NCI-H2227 (cell line): ENCODE measurements around the gene CELA3B.
"Not testable (repeated sequence)": the region's sequence is repeated elsewhere in the genome, so short reads cannot be mapped to it uniquely, and the experiment has no call there.

ENCODE experiments used
- DNase-seq: peaks from one replicate; lab custom pipeline; 2025; ENCODE audit not compliant: unreplicated experiment; lab: John Stamatoyannopoulos, UW

CELA3B gene

DNA sequence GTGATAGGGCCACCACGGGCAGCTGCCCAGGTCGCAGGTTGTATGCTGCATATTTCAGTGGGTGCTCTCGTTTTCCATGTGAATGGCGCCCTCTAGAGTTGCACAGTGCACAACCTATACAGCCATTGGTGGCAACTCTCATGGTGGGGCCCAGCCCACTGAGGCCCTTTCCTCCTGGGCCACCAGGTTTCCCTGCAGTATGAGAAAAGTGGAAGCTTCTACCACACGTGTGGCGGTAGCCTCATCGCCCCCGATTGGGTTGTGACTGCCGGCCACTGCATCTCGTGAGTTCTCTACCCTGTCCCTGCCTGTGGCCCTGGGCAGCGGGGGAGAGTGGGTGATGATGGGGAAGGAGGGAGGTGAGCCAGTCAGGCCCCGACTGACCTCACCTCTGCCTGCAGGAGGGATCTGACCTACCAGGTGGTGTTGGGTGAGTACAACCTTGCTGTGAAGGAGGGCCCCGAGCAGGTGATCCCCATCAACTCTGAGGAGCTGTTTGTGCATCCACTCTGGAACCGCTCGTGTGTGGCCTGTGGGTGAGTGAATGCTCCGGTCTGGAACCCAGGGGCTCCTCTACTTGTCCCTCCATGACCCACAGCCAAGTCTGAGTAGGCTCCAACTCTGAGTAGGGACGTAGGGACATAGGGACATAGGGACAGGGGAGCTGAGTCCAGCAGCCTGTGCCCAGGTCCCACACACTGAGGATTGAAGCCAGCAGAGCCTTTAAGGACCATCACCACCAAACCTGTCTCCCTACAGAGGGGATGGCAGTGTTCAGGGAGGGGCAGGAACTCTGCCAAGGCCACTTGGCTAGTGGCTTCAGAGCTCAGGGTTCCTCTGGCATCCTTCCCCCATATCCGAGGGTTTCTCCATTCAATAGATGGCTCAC is 28.7 kb downstream of the CELA3B start:
- not testable (repeated sequence) for DNase-seq

DNA sequence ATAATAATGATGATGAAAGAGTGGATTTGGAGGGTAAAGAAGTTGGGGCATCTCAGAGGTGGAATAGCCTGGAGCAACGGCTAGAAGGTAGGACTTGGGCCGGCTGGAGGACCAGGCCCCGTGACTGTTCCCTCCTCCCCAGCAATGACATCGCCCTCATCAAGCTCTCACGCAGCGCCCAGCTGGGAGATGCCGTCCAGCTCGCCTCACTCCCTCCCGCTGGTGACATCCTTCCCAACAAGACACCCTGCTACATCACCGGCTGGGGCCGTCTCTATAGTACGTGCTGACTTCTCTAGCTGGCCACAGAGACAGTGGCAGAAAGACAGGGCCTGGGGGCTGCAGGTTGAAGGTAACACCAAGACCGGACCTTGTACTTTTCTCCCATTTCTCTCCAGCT is 29.9 kb downstream of the CELA3B start:
- DNase-seq: not testable (repeated sequence)

DNA sequence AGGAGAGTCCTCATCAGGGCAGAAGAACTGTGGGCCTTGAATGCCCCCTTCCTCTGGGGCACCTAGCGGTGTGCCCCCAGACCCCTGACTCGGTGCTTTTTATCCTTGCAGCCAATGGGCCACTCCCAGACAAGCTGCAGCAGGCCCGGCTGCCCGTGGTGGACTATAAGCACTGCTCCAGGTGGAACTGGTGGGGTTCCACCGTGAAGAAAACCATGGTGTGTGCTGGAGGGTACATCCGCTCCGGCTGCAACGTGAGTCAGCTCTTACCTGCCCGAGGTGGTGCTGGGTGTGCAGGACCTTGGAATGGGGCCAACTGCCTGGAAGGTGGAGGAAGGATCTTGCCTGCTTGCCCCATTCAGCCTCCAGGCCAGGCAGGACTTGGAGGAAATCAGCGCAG is 30.4 kb downstream of the CELA3B start:
- DNase-seq: not testable (repeated sequence)

DNA sequence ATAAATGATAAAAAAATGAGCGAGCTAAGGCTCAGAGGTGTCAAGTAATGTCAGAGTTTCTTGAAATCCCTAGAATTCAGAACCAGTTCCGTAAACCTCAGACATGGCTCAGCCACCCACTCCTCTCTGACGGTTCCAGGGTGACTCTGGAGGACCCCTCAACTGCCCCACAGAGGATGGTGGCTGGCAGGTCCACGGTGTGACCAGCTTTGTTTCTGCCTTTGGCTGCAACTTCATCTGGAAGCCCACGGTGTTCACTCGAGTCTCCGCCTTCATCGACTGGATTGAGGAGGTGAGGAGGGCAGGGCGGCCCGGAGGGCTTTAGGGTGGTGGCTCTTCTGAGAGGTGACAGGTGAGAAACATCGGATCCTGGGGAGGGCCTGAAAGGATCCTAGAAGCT is 32.7 kb downstream of the CELA3B start:
- DNase-seq: not testable (repeated sequence)

DNA sequence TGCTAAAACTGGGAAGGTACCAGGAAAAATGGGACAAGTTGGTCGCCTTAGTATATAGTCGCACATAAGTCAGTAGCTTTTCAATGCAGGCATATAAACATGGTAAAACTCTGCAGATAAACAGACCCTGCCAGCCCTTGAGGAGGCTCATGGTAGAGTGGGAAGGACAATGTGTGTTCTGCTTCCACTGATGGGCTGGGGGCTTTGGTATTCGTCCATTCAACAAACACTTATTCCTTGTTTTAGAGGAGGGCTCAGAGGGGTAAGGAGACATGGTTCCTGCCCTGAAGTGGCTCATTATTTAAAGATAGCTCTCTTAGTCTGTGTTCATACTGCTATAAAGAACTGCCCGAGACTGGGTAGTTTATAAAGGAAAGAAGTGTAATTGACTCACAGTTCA is 35.9 kb downstream of the CELA3B start:
- not testable (repeated sequence) for DNase-seq

DNA sequence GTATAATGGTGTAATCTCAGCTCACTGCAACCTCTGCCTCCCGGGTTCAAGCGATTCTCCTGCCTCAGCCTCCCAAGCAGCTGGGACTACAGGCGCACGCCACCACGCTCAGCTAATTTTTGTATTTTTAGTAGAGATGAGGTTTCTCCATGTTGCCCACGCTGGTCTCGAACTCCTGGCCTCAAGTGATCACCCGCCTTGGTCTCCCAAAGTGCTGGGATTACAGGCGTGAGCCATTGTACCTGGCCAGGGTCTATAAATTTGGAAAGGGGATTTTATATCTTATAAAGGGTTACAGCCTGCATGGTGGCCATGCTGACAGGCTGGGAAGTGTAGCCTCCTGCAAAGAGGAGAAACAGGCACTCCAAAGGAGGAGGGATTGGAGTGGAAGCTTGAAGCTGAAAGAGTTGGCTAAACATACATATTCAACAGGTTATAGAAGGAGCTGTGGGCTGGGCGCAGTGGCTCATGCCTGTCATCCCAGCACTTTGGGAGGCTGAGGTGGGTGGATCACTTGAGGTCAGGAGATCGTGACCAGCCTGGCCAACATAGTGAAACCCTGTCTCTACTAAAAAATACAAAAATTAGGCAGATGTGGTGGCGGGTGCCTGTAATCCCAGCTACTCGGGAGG is 37.9 kb downstream of the CELA3B start:
- DNase-seq: not testable (repeated sequence)

DNA sequence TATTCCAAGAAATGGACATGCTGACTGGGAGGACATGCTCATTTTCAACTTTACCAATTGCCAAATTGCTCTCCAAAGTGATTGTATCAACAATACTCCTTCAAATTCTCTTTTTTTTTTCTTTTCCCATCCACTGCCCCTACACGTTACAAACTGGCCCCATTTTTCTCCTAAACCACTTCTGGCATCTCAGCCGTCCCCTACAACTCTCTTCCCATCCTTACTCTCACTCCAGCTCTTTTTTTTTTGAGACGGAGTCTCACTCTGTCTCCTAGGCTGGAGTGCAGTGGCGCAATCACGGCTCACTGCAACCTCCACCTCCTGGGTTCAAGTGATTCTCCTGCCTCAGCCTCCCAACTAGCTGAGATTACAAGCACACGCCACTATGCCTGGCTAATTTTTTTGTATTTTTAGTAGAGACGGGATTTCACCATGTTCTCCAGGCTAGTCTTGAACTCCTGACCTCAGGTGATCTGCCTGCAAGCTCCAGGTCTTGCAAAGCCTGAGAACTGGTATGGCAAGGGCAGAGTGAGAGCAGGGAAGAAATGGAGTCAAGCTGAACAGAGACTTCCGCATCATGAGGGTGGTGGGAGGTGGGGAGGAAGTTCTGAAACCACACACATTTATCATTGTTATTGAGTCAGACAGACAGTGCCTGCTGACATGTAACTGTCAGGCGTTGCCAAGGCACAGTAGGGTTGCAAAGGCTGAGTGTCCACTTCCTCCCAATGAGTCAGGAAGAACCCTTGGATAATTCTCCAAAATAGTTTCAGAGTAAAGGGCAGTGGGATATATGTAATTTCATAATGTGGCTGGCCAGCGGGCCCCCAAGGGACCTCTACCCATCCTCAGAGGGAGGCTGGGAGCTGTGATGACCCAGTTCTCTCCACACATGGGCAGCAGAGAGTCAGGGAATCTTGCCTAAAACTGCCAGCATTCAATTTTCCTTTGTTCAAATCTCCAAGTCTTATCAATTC is 42.0 kb downstream of the CELA3B start:
- no peak for DNase-seq

DNA sequence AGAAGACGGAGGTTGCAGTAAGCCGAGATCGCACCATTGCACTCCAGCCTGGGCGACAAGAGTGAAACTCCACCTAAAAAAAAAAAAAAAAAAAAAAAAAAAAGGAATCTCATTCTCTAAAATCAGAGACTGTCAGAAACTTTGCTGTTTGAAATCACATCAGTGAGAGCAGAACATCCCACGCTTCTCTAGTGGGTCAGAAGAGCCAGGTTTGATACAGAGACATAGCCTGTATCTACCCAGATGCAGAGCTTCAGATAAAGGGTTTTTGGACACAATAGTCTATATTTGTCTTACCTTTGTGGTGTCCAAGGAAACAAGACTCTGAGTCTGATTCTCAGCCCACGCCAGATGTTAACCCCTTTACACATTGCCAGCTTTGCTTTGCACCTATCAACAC is 44.2 kb downstream of the CELA3B start:
- DNase-seq: no peak

DNA sequence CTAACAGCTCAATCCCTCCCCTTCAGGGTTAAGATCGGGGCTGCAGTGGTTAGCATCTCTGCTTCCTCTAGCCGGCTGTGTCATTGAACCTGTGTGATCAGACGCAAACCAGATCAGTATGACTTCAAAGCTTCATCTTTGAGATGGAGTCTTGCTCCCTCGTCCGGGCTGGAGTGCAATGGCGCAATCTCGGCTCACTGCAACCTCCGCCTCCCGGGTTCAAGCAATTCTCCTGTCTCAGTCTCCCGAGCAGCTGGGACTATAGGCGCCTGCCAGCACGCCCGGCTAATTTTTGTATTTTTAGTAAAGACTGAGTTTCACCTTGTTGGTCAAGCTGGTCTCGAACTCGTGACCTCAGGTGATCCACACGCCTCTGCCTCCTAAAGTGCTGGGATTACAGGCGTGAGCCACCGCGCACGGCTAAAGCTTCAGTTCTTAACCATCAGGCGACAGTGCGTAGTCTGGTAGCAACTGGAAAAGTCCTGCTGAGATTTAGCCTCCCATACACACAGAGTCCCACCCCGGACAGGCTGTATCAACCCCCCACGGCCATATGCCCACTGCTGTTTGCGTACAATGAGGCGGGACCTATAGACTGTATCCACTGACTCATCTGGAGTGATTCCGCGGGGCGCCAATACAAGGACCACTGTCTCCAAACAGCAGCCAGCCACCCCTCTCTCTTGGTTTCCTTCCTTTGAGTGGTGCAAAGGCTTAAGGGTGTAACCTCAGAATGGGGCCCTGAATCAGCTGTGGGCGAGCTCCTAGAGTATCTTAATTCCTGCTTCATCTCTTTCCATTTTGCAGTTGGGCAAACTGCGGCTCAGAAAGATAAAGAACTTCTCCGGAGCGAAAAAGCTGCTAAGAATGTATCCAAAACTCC is 47.9 kb downstream of the CELA3B start:
- peak; percentile 84 for DNase-seq

DNA sequence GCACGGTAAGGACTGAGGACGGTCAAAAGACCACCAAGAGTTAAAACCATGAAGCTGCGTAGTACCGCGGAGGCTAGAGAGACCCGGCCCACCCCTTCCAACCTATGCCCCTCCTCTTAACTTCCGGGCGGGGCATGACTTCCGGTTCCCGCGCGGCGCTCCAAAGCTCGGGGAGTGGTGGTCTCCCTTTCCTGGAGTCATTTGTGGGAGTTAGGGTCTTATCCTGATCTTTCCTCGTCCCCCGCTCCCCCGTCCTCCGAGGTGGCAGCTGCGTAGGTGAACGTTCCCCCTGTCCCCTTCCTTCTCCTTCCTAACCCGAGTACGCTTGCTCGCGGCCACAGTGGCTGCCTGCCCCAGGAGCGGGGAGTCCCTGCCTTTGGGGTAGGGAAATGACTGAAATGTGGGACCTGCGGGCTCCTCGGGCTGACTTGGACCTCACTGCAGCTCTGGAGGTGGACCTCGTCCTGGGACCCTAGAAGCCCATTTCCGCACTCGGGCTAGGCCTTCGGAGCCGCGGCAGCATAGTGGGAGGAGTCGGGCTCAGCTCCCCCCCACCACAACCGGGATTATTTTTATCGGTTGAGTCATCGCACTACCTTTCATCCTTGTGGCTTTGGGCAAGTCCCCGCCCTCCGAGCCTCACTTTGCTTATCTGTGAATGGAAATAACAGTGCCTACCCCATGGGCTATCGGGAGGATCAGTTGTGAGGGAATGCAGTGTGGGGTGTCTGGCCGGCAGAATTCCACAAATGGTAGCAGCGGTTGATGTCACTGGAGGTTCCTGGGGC is 48.7 kb downstream of the CELA3B start:
- DNase-seq: peak; percentile 94

DNA sequence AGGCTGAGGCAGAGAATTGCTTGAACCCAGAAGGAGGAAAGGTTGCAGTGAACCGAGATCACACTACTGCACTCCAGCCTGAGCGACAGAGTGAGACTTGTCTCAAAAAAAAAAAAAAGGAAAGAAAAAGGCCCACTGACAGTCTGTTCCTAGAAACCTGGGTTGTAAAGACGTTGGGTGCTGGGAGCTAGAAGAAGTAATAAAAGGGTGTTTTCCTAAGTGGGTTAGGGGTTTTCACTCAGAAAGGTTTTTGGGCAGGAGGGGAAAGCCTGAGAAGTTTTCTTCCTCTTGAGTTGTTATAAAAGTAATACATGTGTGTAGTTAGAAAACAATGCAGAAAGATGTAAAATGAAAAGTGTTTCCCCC is 50.1 kb downstream of the CELA3B start:
- DNase-seq: no peak

DNA sequence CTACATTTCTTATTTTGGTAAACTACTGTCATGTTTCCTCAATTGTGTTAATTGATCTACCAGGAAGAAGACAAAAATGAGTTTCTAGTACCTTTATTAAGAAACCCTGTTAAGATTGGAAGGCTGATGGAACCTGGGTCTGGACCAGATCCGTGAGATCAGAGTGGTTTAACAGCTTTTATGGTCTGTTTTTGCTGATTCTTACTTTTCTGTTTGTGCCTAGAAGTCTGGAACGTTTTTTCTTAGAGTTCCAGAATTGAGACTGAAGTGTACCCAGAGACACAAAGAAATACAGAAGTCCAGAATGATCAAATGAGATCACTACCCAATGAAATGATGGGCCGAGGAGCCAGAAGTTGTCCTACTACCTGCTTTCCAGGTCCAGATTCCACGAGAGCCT is 53.2 kb downstream of the CELA3B start:
- no peak for DNase-seq

DNA sequence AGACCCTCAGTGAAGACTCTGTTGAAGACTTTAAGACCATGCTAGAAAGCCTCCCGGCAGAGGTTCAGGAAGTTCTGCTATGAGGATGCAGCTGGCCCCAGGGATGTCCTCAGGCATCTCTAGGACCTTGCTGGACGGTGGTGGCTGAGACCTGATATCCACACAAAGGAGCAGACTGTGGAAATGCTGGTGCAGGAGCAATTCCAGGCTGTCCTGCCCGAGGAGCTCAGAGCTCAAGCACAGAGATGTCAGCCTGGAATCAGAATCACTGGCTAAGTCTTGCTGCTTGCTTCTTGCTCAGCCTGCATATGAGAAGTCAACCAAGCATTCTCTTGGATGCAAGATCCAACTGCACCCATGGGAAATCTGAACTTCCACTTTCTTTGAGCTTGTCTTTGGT is 53.7 kb downstream of the CELA3B start:
- no peak for DNase-seq

DNA sequence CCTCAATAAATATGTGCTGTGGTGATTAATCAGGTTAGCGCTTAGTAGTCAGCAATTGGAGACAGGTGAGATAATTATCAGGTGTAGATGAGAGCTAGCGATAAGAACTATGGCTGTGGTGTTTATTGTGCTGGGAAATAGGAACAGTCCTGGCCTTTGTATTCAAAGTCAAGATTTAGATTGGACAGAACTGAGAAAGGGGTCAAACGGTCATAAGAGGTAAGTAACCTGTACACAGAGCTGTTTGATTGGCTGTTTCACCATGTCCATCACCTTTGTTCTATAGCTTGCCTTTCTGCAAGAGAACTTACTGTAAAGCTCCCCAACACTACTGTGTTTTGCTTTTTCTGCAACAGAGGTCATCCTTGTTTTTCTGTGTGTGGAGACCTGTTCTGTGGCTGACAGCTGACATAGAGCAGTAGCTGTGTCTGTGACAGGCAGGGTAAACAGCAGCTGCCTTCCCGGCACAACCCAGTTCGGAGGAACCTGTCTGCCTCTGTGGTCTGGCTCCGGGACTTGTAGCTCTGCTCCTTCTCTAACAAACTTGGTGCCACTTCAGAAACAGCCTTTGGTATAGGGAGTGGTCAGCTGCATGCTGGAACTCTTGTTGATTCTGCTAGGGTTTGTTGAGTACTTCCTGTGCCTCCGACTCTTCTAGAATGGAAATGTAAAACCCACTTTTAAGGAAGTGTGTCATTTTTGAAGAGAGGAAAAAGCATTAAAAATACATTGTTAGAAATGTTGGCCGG is 54.6 kb downstream of the CELA3B start:
- no peak for DNase-seq

DNA sequence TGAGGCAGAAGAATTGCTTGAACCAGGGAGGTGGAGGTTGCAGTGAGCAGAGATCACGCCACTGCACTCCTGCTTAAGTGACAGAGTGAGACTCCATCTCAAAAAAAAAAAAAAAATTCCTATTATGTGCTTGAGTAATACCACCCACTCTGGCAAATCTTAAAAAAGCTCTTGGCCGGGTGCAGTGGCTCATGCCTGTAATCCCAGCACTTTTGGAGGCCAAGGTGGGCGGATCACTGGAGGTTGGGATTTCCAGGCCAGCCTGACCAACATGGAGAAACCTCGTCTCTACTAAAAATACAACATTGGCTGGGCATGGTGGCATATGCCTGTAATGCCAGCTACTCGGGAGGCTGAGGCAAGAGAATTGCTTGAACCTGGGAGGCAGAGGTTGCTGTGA is 58.0 kb downstream of the CELA3B start:
- DNase-seq: not testable (repeated sequence)

DNA sequence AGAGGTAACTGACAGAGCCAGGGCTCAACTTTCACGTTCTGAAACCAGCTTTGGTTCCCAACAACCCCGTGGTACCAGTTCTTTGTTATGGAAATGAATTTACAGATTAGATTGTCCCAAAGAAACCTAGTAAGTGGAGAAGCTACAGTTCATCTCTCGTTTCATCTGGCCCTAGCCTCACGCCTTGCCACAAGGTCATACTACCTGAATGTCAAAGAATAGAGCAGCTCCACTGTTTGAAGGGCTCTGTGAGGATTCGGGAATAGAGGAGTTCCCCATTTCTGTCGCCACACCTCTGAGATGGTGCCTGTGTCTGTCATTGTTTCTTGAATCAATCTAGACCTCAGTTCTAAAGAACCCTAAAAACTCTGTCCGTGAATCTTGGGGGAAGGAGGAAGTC is 60.7 kb downstream of the CELA3B start:
- no peak for DNase-seq

DNA sequence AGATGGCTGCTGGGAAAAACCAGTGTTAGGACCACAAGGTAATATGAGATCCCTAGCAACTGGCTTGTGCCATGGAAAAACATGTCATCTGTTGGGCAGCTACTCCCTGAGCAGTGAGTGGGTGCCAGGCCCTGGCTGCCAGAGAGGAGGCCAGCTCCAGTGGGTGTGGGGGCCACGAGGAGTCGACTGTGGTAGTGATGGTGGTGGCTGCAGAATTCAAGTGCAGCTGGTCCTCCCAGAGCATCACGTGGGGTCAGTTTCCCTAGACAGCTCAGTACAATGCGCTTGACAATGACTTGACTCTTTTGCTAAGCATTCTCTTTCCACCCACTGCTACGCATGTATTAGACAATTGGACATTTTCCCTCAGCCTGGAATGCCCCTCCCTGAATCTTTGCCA is 61.2 kb downstream of the CELA3B start:
- no peak for DNase-seq
